Heart right ventricle (tissue), 16 donors: ENCODE measurements around the gene PRKCE. TPM values are rescaled to one million over a fixed set of nuclear protein-coding genes. Genes with fewer than 3 reads are reported as not detected.

ENCODE experiments used
- ATAC-seq, 8 donors: fragments of 200-7000 bp; cut with Tn5 transposase; one replicate each; pipeline ENCODE4 v1.9.1; 2020; ENCODE audit warnings: mild to moderate bottlenecking in 8 of 8, moderate library complexity in 8 of 8, moderate number of reproducible peaks in 1 of 8
- DNase-seq, 2 donors: peaks; one replicate each; pipeline ENCODE4 v3.0.0-alpha.2; 2020
- H3K27ac ChIP-seq, 10 donors: fragments of 200-600 bp; sonication (generic) in 2 of 10; one replicate each; pipeline versions ENCODE4 v1.5.0 to v1.8.0; 2020 to 2022; ENCODE audit warnings: mild to moderate bottlenecking in 3 of 10
- H3K27me3 ChIP-seq, 7 donors: fragments of 200-600 bp; one replicate each; pipeline ENCODE4 v1.8.0; 2021 to 2022; ENCODE audit warnings: mild to moderate bottlenecking in 2 of 7
- H3K36me3 ChIP-seq, 9 donors: fragments of 200-600 bp; sonication (generic) in 1 of 9; one replicate each; pipeline versions ENCODE4 v1.5.0 to v1.8.0; 2020 to 2022; ENCODE audit warnings: mild to moderate bottlenecking in 2 of 9
- H3K4me1 ChIP-seq, 9 donors: fragments of 200-600 bp; sonication (generic) in 1 of 9; one replicate each; pipeline versions ENCODE4 v1.5.0 to v1.8.0; 2020 to 2022; ENCODE audit warnings: mild to moderate bottlenecking in 4 of 9
- H3K4me3 ChIP-seq, 10 donors: fragments of 200-600 bp; sonication (generic) in 2 of 10; one replicate each; pipeline versions ENCODE4 v1.5.0 to v1.8.0; 2020 to 2022; ENCODE audit warnings: mild to moderate bottlenecking in 7 of 10, moderate library complexity in 2 of 10
- H3K9me3 ChIP-seq, 11 donors: fragments of 200-600 bp in 10 of 11; sonication (generic) in 2 of 11; one replicate each; pipeline versions ENCODE4 v1.5.0 to v1.8.0; 2013 to 2022; ENCODE audit warnings: mild to moderate bottlenecking in 2 of 11, control low read depth in 1 of 11, moderate library complexity in 1 of 11
- WGBS, 2 donors: extraction: QIAGEN DNeasy Blood & Tissue Kit; methylation state at CpG; one replicate each; pipeline ENCODE4 v1.1.7; 2013; ENCODE audit warnings: inconsistent platforms in 1 of 2; 5-methylcytosine and 5-hydroxymethylcytosine counted together
- intact Hi-C, 10 donors: fragments of 100-400 bp; cut with DNase I; formaldehyde crosslinking; loops; one replicate each; pipeline versions ENCODE4 v1.11.1 to v1.14.2; 2022
- polyA plus RNA-seq, 2 donors: library from polyadenylated mRNA; stranded (reverse); fragments of 200-250 nt; gene quantifications; one replicate each; pipeline ENCODE4 v1.2.3, GENCODE V29; 2013
- total RNA-seq, 10 donors: library from RNA; stranded (reverse); fragmentation: NEBNext Ultra II Directional in 3 of 10; extraction: Animal tissue kit (Norgen Biotek cat#: 25700) in 3 of 10; gene quantifications; one replicate each; pipeline versions ENCODE4 v1.2.1 to v1.2.4, GENCODE V29; 2021 to 2023
- TF ChIP-seq, protein P1 (sequence below), 9 donors: fragments of 200-600 bp; sonication (generic) in 2 of 9; IDR thresholded peaks; one replicate each; pipeline versions ENCODE4 v1.5.0 to v1.8.0; 2021 to 2022; ENCODE audit warnings: antibody characterized with exemption in 9 of 9, mild to moderate bottlenecking in 5 of 9, moderate library complexity in 1 of 9
- donor health status: Arrhythmogenic right ventricular cardiomyopathy.
- donor health status: ischemic (EF 13 %, LVEDD 7.1; RV severe dilation, severe dysfunction).
- donor health status: healthy with polysubstance abuse.
- donor health status: DM: no; HTN: yes; CAD: no.
- donor health status: DM: no; HTN: no; CAD: no.
- donor health status: ischemic (EF 25% LVEDD 6.9; RV normal size, moderate dysfunction).
- donor health status: ischemic (EF 25% LVEDD 5.7; RV mildly dilated, moderate dysfunction).
- donor health status: healthy.
- donor health status: DM: yes; HTN: yes; CAD: no.
- donor health status: Ischemic cardiomyopathy.
- donor health status: ischemic (EF 35%, LVEDD 5.7; RV mildly dilated, moderate dysfunction).
- donor health status: nonischemic (EF 11% LVEDD 7.7; RV severe dilation, severe dysfunction).
- donor health status: DM: yes; HTN: yes; CAD: no.
- donor health status: PGD.
- donor health status: ischemic (EF 29% LVEDD 5.4; RV normal size, mild dysfunction).
- donor health status: nonischemic (EF 23%, LVEDD 6.1; RV moderate dilation, normal function).

PRKCE gene
- total and polyA plus RNA-seq, 12 donors = 3.7 to 22.7 (median 16.7) TPM

- H3K9me3 ChIP-seq = no peaks in the 10 kb centered on the region
- no peak overlapping the region for H3K4me3 ChIP-seq
- DNase-seq = no peak
- H3K27ac ChIP-seq = peak overlapping the region in 2 of 10 donors; percentile 38 to 89
- TF ChIP-seq, protein P1, sequence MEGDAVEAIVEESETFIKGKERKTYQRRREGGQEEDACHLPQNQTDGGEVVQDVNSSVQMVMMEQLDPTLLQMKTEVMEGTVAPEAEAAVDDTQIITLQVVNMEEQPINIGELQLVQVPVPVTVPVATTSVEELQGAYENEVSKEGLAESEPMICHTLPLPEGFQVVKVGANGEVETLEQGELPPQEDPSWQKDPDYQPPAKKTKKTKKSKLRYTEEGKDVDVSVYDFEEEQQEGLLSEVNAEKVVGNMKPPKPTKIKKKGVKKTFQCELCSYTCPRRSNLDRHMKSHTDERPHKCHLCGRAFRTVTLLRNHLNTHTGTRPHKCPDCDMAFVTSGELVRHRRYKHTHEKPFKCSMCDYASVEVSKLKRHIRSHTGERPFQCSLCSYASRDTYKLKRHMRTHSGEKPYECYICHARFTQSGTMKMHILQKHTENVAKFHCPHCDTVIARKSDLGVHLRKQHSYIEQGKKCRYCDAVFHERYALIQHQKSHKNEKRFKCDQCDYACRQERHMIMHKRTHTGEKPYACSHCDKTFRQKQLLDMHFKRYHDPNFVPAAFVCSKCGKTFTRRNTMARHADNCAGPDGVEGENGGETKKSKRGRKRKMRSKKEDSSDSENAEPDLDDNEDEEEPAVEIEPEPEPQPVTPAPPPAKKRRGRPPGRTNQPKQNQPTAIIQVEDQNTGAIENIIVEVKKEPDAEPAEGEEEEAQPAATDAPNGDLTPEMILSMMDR (IDR thresholded peaks at IDR 0.05) = no peak
- no peak for ATAC-seq
- H3K27me3 ChIP-seq = no peaks in the 10 kb centered on the region
- no peaks in the 10 kb centered on the region for H3K36me3 ChIP-seq
- H3K4me1 ChIP-seq = peaks cover 10 to 69% (median 41%) of the 10 kb centered on the region in 9 donors
- intact Hi-C loops = loop anchor here in 1 of 10 donors (5.0 kb wide), 1 partner anchor 144 kb away; no protein-coding TSS in a partner anchor
Observed at GRCh38 chr2:46123013-46123412, 471.5 kb downstream of the PRKCE start.

DNA sequence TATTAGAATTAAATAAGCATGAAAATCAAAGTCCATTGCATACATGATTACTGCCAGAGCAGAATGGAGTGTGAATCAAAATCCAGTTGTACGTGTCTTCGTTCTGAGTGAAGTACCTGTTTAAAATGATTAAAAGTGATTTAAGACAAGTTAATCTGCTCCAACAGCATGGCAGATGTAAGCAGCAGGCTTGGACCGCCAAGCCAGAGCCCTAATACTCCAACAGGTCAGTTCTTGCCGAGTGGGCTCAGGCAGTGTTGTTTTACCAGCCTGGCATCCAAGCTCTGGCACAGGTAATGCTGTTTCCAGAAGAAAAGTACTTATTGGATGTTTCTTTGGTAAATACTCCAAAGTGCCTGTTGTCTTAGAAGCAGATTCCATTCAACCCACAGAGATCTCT, 474.3 kb downstream of the PRKCE start:
- DNase-seq (no peak), ATAC-seq (no peak)
- no peak overlapping the region for H3K27ac ChIP-seq
- WGBS, 2 donors = 97 to 99% methylated on average over 4 of the region's 4 CpGs
- TF ChIP-seq, protein P1 (IDR thresholded peaks at IDR 0.05) = no peak
- H3K4me1 ChIP-seq = peaks cover 3 to 41% (median 15%) of the 10 kb centered on the region in 9 donors
- intact Hi-C loops = loop anchor here in 1 of 10 donors (5.0 kb wide), 1 partner anchor 47 kb away; no protein-coding TSS in a partner anchor
- H3K9me3 ChIP-seq = no peaks in the 10 kb centered on the region
- H3K27me3 ChIP-seq = no peaks in the 10 kb centered on the region
- H3K4me3 ChIP-seq = no peak overlapping the region
- H3K36me3 ChIP-seq = no peaks in the 10 kb centered on the region

DNA sequence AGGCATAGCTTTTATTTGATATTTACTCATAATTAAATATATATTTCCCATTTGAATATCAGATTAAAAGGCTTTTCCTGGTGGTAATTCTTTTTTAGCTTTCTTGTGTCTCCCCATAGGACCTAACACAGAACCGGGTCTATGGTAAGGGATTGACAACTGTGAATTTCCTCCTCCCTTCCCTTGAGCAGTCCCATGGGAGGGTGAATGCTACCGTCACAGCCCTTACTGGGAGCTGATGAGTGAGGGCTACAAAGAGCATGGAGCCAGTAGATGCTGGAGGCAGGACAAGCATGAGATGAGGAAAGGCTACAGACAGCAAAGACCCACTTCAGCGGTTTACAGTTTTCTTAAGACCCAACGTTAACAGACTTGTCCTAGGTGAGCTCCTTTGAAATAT, 475.1 kb downstream of the PRKCE start:
- DNase-seq = no peak
- peak overlapping the region in 2 of 10 donors; percentile 36 to 41 for H3K27ac ChIP-seq
- intact Hi-C loops = loop anchor here in 1 of 10 donors (5.0 kb wide), 1 partner anchor 46 kb away; no protein-coding TSS in a partner anchor
- H3K36me3 ChIP-seq = no peaks in the 10 kb centered on the region
- no peaks in the 10 kb centered on the region for H3K27me3 ChIP-seq
- TF ChIP-seq, protein P1 (IDR thresholded peaks at IDR 0.05) = no peak
- H3K4me1 ChIP-seq = peaks cover 0 to 33% (median 10%) of the 10 kb centered on the region in 9 donors
- ATAC-seq = peak in 7 of 8 donors; percentile 33 to 50 (median 46)
- 73 to 85% methylated on average over 4 of the region's 4 CpGs for WGBS, 2 donors
- no peak overlapping the region for H3K4me3 ChIP-seq
- no peaks in the 10 kb centered on the region for H3K9me3 ChIP-seq

DNA sequence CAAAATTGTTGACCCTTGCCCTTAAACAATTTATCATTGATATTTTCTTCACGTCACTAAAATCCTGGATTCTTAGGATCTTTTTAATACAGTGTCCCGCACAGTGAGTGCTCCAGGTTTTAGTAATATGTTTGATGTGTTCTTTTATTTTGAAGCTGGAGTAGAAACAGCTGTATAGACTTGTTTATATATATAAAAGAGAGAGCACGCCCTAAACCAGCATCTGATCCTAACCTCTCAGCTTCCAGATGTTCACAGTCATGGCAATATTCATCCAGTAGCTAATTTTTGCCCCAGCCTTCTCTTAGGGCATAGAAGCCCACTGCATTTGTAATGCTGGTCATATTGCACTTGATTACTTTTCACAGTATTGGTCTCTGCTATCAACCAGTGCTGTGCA, 475.7 kb downstream of the PRKCE start:
- Histone ChIP-seq H3K27me3 (no peaks in the 10 kb centered on the region), H3K27ac (peak overlapping the region in 3 of 10 donors; percentile 30 to 41 (median 36)), H3K9me3 (no peaks in the 10 kb centered on the region), H3K4me3 (no peak overlapping the region), H3K4me1 (peaks cover 0 to 27% (median 10%) of the 10 kb centered on the region in 9 donors), H3K36me3 (no peaks in the 10 kb centered on the region)
- 82 to 95% methylated on average over 3 of the region's 3 CpGs for WGBS, 2 donors
- ATAC-seq (no peak), DNase-seq (no peak)
- intact Hi-C loops = loop anchor here in 1 of 10 donors (5.0 kb wide), 1 partner anchor 45 kb away; no protein-coding TSS in a partner anchor
- TF ChIP-seq, protein P1 (IDR thresholded peaks at IDR 0.05) = no peak
